Activated naive CD4-positive, alpha-beta T cell treated with Interleukin-2 at 50 U/mL for 16 hours (primary cell): Measurements from ENCODE around the gene CXCL11.
"Not testable (repeated sequence)": the region's sequence is repeated elsewhere in the genome, so short reads cannot be mapped to it uniquely, and the experiment has no call there.

Experiments
- DNase-seq: peaks from one replicate; pipeline ENCODE4 v3.0.0-alpha.2; 2020

The CXCL11 gene

DNA sequence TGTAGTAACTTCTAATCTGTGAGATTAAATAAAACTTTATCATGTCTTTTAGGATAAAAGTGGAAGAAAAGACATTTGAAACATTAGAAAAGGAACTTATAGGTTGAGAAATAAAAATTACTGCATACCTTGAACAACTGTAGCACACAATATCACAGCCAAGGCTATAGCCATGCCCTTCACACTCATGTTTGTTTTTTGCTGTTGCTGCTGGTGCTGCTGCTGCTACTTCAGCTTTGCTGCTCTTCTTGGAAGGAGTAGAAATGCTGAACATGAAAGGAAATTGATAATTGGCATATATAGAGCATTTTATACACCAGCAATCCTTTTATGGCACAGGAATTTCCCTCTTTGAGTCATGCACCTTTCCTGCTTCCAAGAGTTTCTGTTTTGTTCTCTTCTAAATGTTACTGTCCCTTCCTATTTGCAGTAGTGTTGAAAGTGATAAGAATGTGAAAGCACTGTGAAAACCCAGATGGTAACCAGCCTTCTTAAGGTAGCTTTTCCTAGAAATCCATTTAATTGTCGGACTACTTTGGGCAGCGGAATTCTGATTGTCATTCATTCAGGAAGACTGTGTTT is at the start of gene CXCL11:
CXCL11 (minus strand) TSS at position 272 of the 582 bp plus-strand sequence; CDS start at position 189, 83 bp downstream.
- no peak for DNase-seq

DNA sequence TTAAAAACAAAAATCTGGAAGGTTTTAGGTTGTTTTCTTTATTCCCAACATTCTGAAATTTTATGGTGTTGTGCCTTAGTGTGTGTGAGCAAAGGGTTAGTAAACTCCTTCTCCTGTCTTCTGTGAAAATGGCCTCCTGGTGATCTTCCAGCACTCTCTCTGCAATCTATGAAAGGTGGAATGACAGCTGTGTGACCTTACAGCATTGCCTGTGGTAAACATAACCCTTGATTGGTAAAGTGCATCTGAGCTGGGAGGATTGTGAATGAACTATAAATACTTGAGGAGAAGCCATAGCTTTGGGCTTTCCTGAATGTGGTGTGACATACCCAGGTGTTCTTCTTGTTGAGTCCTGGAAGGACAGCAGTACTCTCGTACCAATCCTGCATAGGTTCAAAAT is 48.7 kb upstream of the CXCL11 start:
- DNase-seq = no peak

DNA sequence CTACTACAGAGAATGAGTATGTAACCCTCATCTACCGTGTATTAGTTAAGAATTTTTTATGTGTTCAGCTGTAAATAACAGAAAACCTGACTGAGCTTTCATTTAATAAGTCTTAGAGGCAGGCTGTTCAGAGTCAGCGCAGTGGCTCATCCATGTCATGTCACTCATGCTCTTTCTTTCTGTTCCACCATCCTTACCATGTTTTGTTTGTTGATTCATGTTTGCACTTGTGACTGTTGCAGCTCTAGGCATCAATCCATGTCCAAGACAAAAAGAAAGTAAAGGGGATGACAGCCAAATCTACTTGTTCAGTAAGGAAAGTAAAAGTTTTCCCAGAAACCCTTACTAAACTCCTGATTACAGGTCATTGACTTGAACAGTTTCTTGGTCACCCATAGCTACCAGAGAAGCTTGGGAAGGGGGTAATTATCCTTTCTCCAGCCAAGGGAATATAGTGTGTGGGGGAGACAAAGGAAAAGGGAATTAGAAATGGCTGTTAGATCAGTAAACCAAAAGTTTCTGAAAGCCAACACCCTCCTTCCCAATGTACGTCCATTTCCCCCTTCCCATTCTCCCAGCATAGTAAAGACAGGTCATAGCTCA is 47.6 kb upstream of the CXCL11 start:
- no peak for DNase-seq

DNA sequence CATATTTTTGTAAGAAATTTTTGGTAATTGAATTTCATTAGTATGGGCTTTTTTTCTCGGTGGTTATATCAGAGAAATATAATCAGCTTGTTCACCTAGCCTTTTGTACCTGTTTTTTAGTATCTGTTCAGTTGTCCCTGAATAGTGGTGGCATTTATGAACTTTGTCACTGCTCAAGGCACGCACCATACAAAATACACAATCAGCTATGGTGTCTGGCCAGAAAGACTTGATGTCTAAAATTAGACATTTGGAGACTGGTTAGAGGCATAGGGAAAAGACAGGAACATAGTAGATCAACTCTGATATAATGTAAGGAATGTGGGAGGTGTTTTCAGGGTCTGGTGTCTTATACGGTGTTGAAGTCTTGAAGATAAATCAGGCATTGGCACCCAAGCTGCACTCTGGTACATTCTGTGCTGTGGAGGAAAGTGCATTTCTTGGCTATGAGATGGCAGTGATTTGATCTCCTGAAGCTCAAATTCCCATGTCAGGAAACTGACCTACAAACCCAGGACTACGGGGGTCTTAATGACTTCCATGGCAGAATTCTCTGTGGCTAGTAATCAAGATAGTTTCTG is 42.3 kb upstream of the CXCL11 start:
- DNase-seq = no peak

- DNase-seq = no peak
Measured at GRCh38 chr4:76074993-76075600, 39.2 kb upstream of the CXCL11 start.

DNA sequence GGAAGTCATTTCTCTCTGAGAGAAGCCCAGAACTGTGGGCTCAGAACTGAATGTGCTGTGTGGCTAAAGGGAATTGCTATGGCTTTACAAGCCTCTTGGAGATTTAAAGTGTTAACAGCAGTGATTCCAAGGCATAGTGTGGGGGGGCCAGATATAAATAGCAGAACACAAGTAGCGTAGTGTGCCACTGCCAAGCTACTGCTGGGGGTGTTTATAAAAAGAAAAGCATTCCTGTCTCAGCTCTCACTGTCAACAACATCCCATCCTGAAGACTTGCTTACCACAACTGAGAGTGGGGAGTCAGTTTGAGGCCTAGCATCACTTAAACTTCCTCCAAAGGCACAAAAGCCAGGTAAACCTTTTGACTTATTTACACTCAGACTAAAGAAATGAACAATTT is 38.6 kb upstream of the CXCL11 start, which contains the start of gene ART3:
ART3 (plus strand) TSS at position 242 of the 400 bp plus-strand sequence. CDS start 1,181 bp downstream, outside the sequence.
- no peak for DNase-seq

GRCh38 chr4:76072760-76073159 is 36.9 kb upstream of the CXCL11 start:
- DNase-seq = no peak

- peak; percentile 73 for DNase-seq
Measured at GRCh38 chr4:76067652-76068286, 31.9 kb upstream of the CXCL11 start.

GRCh38 chr4:76066546-76066945 is 30.7 kb upstream of the CXCL11 start:
- DNase-seq = no peak

GRCh38 chr4:76061982-76062381 is 26.1 kb upstream of the CXCL11 start:
- no peak for DNase-seq

DNA sequence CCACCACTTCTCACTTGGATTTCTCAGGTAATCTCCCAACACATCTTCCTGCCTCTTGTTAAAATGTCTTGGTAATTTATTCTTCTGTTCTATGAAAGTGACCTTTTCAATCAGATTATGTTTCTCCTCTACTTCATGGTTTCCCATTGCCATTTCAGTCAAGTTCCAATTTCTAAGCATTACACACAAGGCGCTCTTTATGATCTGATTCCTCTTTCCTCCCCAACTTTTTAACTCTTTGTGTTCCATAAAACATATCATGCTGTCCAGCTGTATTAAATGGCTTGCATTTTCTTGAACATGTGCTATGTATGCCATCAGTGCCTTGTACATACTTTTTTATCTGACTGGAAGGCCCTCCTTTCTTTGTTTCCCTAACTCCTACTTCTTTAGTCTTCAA is 25.6 kb upstream of the CXCL11 start:
- DNase-seq = no peak

- no peak for DNase-seq
Measured at GRCh38 chr4:76060506-76060905, 24.6 kb upstream of the CXCL11 start.

- DNase-seq = no peak
Measured at GRCh38 chr4:76059750-76060149, 23.9 kb upstream of the CXCL11 start.

GRCh38 chr4:76058888-76059426 is 23.1 kb upstream of the CXCL11 start:
- DNase-seq = no peak

DNA sequence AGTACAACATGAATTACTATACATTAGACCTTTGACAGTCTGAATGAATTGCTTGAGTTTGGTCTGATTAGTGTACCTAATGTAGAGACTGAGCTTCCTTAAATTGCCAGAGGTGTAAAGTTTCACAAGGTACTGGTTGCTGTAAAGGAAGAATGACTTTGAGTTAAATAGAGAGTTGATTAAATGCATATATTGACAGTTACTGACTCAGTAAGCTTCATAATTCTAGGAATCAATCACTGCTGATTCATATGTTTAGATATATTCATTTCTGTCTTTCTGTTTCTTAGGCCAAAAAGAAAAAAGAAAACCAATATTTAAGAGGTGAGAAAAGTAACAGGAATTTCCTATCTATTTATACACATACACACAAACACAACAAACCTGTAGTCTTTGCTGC is 22.4 kb upstream of the CXCL11 start:
- no peak for DNase-seq

- no peak for DNase-seq
Measured at GRCh38 chr4:76055421-76055820, 19.6 kb upstream of the CXCL11 start.

DNA sequence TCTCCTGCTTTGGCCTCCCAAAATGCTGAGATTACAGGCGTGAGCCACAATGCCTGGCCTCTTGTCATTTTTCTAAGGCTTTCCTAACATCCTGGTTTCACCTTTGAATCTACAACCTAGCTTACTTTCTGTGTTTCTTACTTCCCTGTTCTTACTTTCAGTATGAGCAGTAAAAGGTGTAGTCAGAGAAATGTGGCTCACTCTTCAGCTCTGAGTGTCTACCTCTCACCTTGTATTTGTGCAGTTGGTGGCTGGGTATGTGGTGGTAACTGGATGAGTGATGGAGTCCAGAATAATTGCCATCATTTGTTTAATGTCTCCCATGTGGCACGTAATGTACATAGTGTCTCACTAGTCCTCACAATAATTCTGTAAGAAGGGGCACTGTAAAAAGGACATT is 19.1 kb upstream of the CXCL11 start:
- no peak for DNase-seq

GRCh38 chr4:76053730-76054129 is 17.9 kb upstream of the CXCL11 start:
- no peak for DNase-seq

DNA sequence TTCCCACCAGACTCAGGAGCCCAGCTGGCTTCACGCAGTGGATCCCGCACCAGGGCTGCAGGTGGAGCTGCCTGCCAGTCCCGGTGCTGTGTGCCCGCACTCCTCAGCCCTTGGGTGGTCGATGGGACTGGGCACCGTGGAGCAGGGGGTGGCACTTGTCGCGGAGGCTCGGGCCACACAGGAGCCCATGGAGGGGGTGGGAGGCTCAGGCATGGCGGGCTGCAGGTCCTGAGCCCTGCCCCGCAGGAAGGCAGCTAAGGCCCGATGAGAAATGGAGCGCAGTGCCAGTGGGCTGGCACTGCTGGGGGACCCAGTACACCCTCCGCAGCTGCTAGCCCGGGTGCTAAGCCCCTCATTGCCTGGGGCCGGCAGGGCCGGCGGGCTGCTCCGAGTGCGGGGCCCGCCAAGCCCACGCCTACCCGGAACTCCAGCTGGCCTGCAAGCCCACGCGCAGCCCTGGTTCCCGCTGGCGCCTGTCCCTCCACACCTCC is 14.7 kb upstream of the CXCL11 start:
- DNase-seq = not testable (repeated sequence)

DNA sequence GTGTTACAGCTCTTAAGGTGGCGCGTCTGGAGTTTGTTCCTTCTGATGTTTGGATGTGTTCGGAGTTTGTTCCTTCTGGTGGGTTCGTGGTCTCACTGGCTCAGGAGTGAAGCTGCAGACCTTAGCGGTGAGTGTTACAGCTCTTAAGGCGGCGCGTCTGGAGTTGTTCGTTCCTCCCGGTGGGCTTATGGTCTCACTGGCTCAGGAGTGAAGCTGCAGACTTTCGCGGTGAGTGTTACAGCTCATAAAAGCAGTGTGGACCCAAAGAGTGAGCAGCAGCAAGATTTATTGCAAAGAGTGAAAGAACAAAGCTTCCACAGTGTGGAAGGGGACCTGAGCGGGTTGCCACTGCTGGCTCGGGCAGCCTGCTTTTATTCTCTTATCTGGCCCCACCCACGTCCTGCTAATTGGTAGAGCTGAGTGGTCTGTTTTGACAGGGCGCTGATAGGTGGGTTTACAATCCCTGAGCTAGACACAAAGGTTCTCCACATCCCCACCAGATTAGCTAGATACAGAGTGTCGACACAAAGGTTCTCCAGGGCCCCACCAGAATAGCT is 14.1 kb upstream of the CXCL11 start:
- not testable (repeated sequence) for DNase-seq

DNA sequence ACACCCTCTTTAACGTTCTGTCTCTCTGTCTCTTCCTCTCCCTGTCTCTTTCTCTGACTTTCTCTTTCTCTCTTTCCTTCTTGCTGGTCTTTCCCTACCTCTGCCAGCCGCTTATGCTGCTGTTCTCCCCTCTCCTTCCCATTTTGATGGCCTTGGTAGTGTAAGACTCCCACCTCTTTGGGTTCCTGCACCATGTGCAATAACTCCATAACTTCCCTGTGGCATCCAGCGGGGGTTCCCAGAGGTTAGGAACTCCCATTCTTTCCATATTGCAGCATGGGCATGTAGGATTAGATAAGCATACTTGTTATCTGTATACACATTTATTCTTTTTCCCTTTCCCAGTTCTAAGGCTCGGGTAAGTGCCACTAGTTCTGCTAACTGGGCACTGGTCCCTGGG is 8.8 kb upstream of the CXCL11 start:
- DNase-seq = not testable (repeated sequence)

DNA sequence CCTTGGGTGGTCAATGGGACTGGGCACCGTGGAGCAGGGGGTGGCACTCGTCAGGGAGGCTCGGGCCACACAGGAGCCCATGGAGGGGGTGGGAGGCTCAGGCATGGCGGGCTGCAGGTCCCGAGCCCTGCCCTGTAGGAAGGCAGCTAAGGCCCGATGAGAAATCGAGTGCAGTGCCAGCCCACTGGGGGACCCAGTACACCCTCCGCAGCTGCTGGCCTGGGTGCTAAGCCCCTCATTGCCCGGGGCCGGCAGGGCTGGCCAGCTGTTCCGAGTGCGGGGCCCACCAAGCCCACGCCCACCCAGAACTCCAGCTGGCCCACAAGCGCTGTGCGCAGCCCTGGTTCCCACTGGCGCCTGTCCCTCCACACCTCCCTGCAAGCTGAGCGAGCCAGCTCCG is 7.4 kb upstream of the CXCL11 start:
- not testable (repeated sequence) for DNase-seq
